Smooth muscle cell (in vitro differentiated cells): Measurements from ENCODE around the gene PLD3. TPM values are rescaled to one million over a fixed set of nuclear protein-coding genes. Genes with fewer than 3 reads are reported as not detected.

Experiments
- DNase-seq: peaks from one replicate; lab custom pipeline; 2025; ENCODE audit not compliant: unreplicated experiment; lab: John Stamatoyannopoulos, UW
- H2AFZ ChIP-seq: fragments of 200-600 bp; sonication (generic); 2 replicates; pipeline ENCODE4 v1.6.0; 2016; ENCODE audit warnings: antibody characterized with exemption, low read depth, mild to moderate bottlenecking
- H3F3A ChIP-seq: fragments of 200-600 bp; sonication (generic); 2 replicates; pipeline ENCODE4 v1.6.0; 2017; ENCODE audit warnings: antibody characterized with exemption, low read depth
- H3K27ac ChIP-seq: fragments of 200-600 bp; sonication (generic); 2 replicates; pipeline ENCODE4 v1.5.1; 2016; ENCODE audit warnings: low read depth, mild to moderate bottlenecking
- H3K27me3 ChIP-seq: fragments of 200-600 bp; sonication (generic); 2 replicates; pipeline ENCODE4 v1.6.1; 2016; ENCODE audit warnings: low read depth, mild to moderate bottlenecking
- H3K36me3 ChIP-seq: fragments of 200-600 bp; sonication (generic); 2 replicates; pipeline ENCODE4 v1.5.1; 2016; ENCODE audit warnings: low read depth
- H3K4me1 ChIP-seq: fragments of 200-600 bp; sonication (generic); 2 replicates; pipeline ENCODE4 v1.5.1; 2016; ENCODE audit warnings: low read depth
- H3K4me2 ChIP-seq: fragments of 200-600 bp; sonication (generic); 2 replicates; pipeline ENCODE4 v1.6.0; 2016; ENCODE audit warnings: mild to moderate bottlenecking
- H3K4me3 ChIP-seq: fragments of 200-600 bp; sonication (generic); 2 replicates; pipeline ENCODE4 v1.5.1; 2016; ENCODE audit warnings: mild to moderate bottlenecking
- H3K79me2 ChIP-seq: fragments of 200-600 bp; sonication (generic); 2 replicates; pipeline ENCODE4 v1.6.0; 2016; ENCODE audit warnings: low read depth, mild to moderate bottlenecking
- H3K9ac ChIP-seq: fragments of 200-600 bp; sonication (generic); 2 replicates; pipeline ENCODE4 v1.6.0; 2016; ENCODE audit warnings: low read depth
- H3K9me3 ChIP-seq: fragments of 200-600 bp; sonication (generic); replicated peaks from 2 replicates; pipeline ENCODE4 v1.5.1; 2016; ENCODE audit warnings: low read depth
- H4K20me1 ChIP-seq: fragments of 200-600 bp; sonication (generic); 2 replicates; pipeline ENCODE4 v1.6.0; 2016; ENCODE audit warnings: low read depth
- CTCF ChIP-seq: fragments of 200-600 bp; sonication (generic); IDR thresholded peaks from 2 replicates; pipeline ENCODE4 v1.5.1; 2017; ENCODE audit warnings: borderline replicate concordance, mild to moderate bottlenecking, antibody characterized with exemption; ENCODE audit not compliant: insufficient read depth, poor library complexity, severe bottlenecking
- WGBS: methylation state at CpG from one replicate; pipeline ENCODE4 v1.1.7; 2016; ENCODE audit warnings: low lambda C conversion rate; 5-methylcytosine and 5-hydroxymethylcytosine counted together
- polyA plus RNA-seq: library from polyadenylated mRNA; unstranded; fragments of >200 nt; fragmentation: Nextera tagmentation; extraction: Ambion mirVana; gene quantifications from 2 replicates; pipeline ENCODE4 v1.2.1, GENCODE V29; 2016
- total RNA-seq: library from RNA; depleted of rRNA; stranded (reverse); fragments of >200 nt; gene quantifications from 2 replicates; pipeline ENCODE4 v1.2.3, GENCODE V29; 2014

PLD3 gene
- total and polyA plus RNA-seq, 2 experiments from 2014 or later, result 716 to 1,023 TPM

GRCh38 chr19:40393894-40394815 lies 45.7 kb downstream of the PLD3 start:
- H3K4me1 ChIP-seq, result no peaks in the 10 kb centered on the region
- H3K9ac ChIP-seq, result no peak overlapping the region
- H4K20me1 ChIP-seq, result no peaks in the 10 kb centered on the region
- H3K4me2 ChIP-seq, result no peak overlapping the region
- no peak for TF ChIP-seq CTCF
- WGBS, result 92% methylated on average over 32 of the region's 41 CpGs
- no peaks in the 10 kb centered on the region for H3K9me3 ChIP-seq
- DNase-seq, result no peak
- no peaks in the 10 kb centered on the region for H3K27me3 ChIP-seq
- no peak overlapping the region for H3K27ac ChIP-seq
- no peaks in the 10 kb centered on the region for H3K36me3 ChIP-seq
- H3K79me2 ChIP-seq, result no peaks in the 10 kb centered on the region
- H2AFZ ChIP-seq, result no peak overlapping the region
- H3K4me3 ChIP-seq, result no peak overlapping the region
- H3F3A ChIP-seq, result no peaks in the 10 kb centered on the region

- 86% methylated on average over 12 of the region's 13 CpGs for WGBS
- no peak overlapping the region for H3K9ac ChIP-seq
- no peaks in the 10 kb centered on the region for H3K79me2 ChIP-seq
- no peak overlapping the region for H2AFZ ChIP-seq
- H3K27me3 ChIP-seq, result no peaks in the 10 kb centered on the region
- H3K27ac ChIP-seq, result no peak overlapping the region
- H3K9me3 ChIP-seq, result no peaks in the 10 kb centered on the region
- no peaks in the 10 kb centered on the region for H4K20me1 ChIP-seq
- no peak for TF ChIP-seq CTCF
- H3K4me2 ChIP-seq, result no peak overlapping the region
- no peak for DNase-seq
- no peaks in the 10 kb centered on the region for H3K4me1 ChIP-seq
- no peaks in the 10 kb centered on the region for H3F3A ChIP-seq
- no peaks in the 10 kb centered on the region for H3K36me3 ChIP-seq
- H3K4me3 ChIP-seq, result no peak overlapping the region
These were observed 46.3 kb downstream of the PLD3 start for GRCh38 chr19:40394816-40395210.

- Histone ChIP-seq H3K79me2 (no peaks in the 10 kb centered on the region), H3K9me3 (no peaks in the 10 kb centered on the region), H3K27me3 (no peaks in the 10 kb centered on the region), H3K36me3 (no peaks in the 10 kb centered on the region), H3K4me2 (no peak overlapping the region), H3K27ac (no peak overlapping the region), H3K9ac (no peak overlapping the region), H3F3A (no peaks in the 10 kb centered on the region), H3K4me1 (no peaks in the 10 kb centered on the region), H3K4me3 (no peak overlapping the region), H4K20me1 (no peaks in the 10 kb centered on the region), H2AFZ (no peak overlapping the region)
- no peak for TF ChIP-seq CTCF
- 94% methylated on average over 14 of the region's 14 CpGs for WGBS
- DNase-seq, result no peak
These were observed 47.5 kb downstream of the PLD3 start for GRCh38 chr19:40395956-40396355.
